Keratinocyte (primary cell): ENCODE data around the gene AFDN. TPM values are rescaled to one million over a fixed set of nuclear protein-coding genes. Genes with fewer than 3 reads are reported as not detected.

ENCODE experiments used
- DNase-seq: peaks from one replicate; pipeline ENCODE4 v3.0.0-alpha.2; 2011; ENCODE audit warnings: low read depth, missing footprints, low spot score
- FAIRE-seq: peaks from 2 replicates; lab custom pipeline; 2011; peaks lifted over from hg19 to GRCh38; lab: Jason Lieb, UNC
- H2AFZ ChIP-seq: 2 replicates; pipeline ENCODE4 v1.6.0; 2012; ENCODE audit warnings: low read length, control low read depth, inconsistent platforms; ENCODE audit not compliant: control insufficient read depth
- H3K27ac ChIP-seq: 2 replicates; pipeline ENCODE4 v1.5.1; 2011; ENCODE audit warnings: low read length; ENCODE audit not compliant: control insufficient read depth, insufficient read depth
- H3K27me3 ChIP-seq: 3 replicates; pipeline ENCODE4 v1.6.0; 2011; ENCODE audit warnings: low read length; ENCODE audit not compliant: control insufficient read depth, insufficient read depth; ENCODE audit errors: extremely low read depth
- H3K36me3 ChIP-seq, 2 experiments: 2 replicates in 1 of 2; 3 replicates in 1 of 2; pipeline ENCODE4 v1.5.1; 2011; ENCODE audit warnings: low read length in 2 of 2, mild to moderate bottlenecking in 1 of 2; ENCODE audit not compliant: control insufficient read depth in 2 of 2, insufficient read depth in 2 of 2; ENCODE audit errors: extremely low read depth in 1 of 2
- H3K4me1 ChIP-seq: 3 replicates; pipeline ENCODE4 v1.5.1; 2011; ENCODE audit warnings: low read length; ENCODE audit not compliant: control insufficient read depth, insufficient read depth; ENCODE audit errors: extremely low read depth
- H3K4me2 ChIP-seq: 3 replicates; pipeline ENCODE4 v1.6.0; 2011; ENCODE audit warnings: low read depth, low read length; ENCODE audit not compliant: control insufficient read depth, insufficient read depth; ENCODE audit errors: extremely low read depth
- H3K4me3 ChIP-seq, 3 experiments: fragments of 200-600 bp in 1 of 3; sonication (generic) in 1 of 3; 2 replicates in 2 of 3; 3 replicates in 1 of 3; pipeline ENCODE4 v1.5.1; 2011 to 2016; ENCODE audit warnings: low read length in 3 of 3, mild to moderate bottlenecking in 3 of 3, control low read depth in 2 of 3, inconsistent platforms in 1 of 3, low read depth in 1 of 3, mixed read lengths in 1 of 3, mixed run types in 1 of 3, moderate library complexity in 1 of 3; ENCODE audit not compliant: control insufficient read depth in 2 of 3, insufficient read depth in 2 of 3; ENCODE audit errors: extremely low read depth in 1 of 3
- H3K79me2 ChIP-seq: 2 replicates; pipeline ENCODE4 v1.6.0; 2012; ENCODE audit warnings: low read length; ENCODE audit not compliant: control insufficient read depth, insufficient read depth
- H3K9ac ChIP-seq: 3 replicates; pipeline ENCODE4 v1.6.0; 2011; ENCODE audit warnings: low read length; ENCODE audit not compliant: control insufficient read depth, insufficient read depth; ENCODE audit errors: extremely low read depth
- H3K9me1 ChIP-seq: 3 replicates; pipeline ENCODE4 v1.6.0; 2011; ENCODE audit warnings: low read length; ENCODE audit not compliant: control insufficient read depth, insufficient read depth; ENCODE audit errors: extremely low read depth
- H3K9me3 ChIP-seq: 2 replicates; pipeline ENCODE4 v1.5.1; 2012; ENCODE audit warnings: low read depth, low read length; ENCODE audit not compliant: control insufficient read depth
- H4K20me1 ChIP-seq: 3 replicates; pipeline ENCODE4 v1.6.0; 2011; ENCODE audit warnings: low read length; ENCODE audit not compliant: control insufficient read depth, insufficient read depth; ENCODE audit errors: extremely low read depth
- CTCF ChIP-seq, 3 experiments: IDR thresholded peaks in 1 of 3; conservative IDR thresholded peaks in 1 of 3; optimal IDR thresholded peaks in 1 of 3; 2 replicates in 2 of 3; 3 replicates in 1 of 3; pipeline versions ENCODE3 to v1.5.1; 2011; ENCODE audit warnings: low read length in 3 of 3, mild to moderate bottlenecking in 3 of 3, moderate library complexity in 2 of 3, control low read depth in 1 of 3, inconsistent platforms in 1 of 3; ENCODE audit not compliant: insufficient read depth in 2 of 3; ENCODE audit errors: extremely low read depth in 1 of 3
- EZH2 ChIP-seq: IDR thresholded peaks from one replicate; pipeline ENCODE4 v1.6.1; 2012; ENCODE audit warnings: inconsistent platforms, mild to moderate bottlenecking, low read length, moderate library complexity
- dilution Hi-C: fragments of 300-500 bp; cut with MboI; formaldehyde crosslinking; loops from one replicate; pipeline ENCODE4 v1.7.0; 2020; ENCODE audit warnings: low sequenced_read_pairs; ENCODE audit not compliant: extremely low pct_ligation_motif_present
- polyA plus RNA-seq, 5 experiments: library from polyadenylated mRNA; depleted of rRNA in 3 of 5; stranded (reverse) in 3 of 5; stranded (forward) in 1 of 5; unstranded in 1 of 5; fragments of >200 nt; gene quantifications; 1 replicate in 1 of 5; 2 replicates in 3 of 5; 3 replicates in 1 of 5; pipeline versions ENCODE4 v1.2.1 to v1.2.3, GENCODE V29; 2011 to 2012; ENCODE audit warnings: missing spikeins in 2 of 5, low read depth in 1 of 5, low replicate concordance in 1 of 5

Gene AFDN
- polyA plus RNA-seq, 1 donor (not counting 4 experiments of a cell fraction or from before 2014, with no cell fraction given) = 46.5 TPM

DNA sequence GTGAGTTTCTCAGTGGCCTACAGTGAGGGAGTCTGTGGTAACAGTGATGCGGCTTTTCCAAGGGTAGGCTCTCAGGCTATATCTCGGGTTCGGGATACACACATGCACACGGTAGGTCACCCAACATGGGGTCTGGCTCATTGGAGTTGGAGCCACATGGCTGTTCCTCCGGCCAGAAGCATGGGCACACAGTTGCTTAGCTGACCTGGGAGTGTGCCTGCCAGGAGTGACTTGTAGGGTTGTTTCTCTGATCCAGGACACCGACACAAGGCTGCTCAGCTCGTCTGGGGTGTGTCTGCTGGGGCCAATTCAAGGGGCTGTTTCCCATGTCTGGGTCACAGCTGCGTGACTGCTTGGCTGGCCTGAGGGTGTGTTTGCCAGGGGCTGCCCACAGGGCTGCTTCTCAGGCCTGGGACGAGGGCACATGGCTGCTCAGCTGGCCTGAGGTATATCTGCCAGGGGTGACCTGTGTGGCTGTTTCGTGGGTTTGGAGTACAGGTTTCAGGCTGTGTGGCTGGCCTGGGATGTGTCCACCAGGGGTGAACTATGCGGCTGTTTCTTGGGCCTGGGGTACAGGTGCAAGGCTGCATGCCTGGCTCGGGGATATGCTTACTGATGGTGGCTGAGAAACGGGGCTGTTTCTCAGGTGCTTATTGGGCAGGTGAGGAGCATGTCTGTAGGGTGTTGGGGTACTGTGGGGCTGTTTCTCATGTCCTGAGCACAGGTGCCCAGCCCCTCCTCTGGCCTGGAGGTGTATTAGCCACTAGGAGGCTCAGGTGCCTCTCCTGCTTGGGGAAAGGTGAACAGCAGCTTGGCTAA lies 185.9 kb downstream of the AFDN start:
- no peaks in the 10 kb centered on the region for H3K9me1 ChIP-seq
- H4K20me1 ChIP-seq = no peaks in the 10 kb centered on the region
- FAIRE-seq = no peak
- no peak overlapping the region for H3K4me2 ChIP-seq
- no peaks in the 10 kb centered on the region for H3K79me2 ChIP-seq
- H3K36me3 ChIP-seq = no peaks in the 10 kb centered on the region
- H3K9me3 ChIP-seq = peaks cover 22% of the 10 kb centered on the region
- no peak for DNase-seq
- dilution Hi-C loops = no loop called here
- peaks cover 12% of the 10 kb centered on the region for H3K4me1 ChIP-seq
- H3K4me3 ChIP-seq = no peak overlapping the region
- TF ChIP-seq EZH2 (no peak), CTCF (optimal IDR thresholded peaks at IDR 0.05 in 1 of 3, IDR thresholded peaks at IDR 0.05 in 1 of 3, conservative IDR thresholded peaks at IDR 0.05 in 1 of 3; ENCODE audit: extremely low read depth in 1 of 3, insufficient read depth in 2 of 3, low read length in 3 of 3) (no peak)
- no peak overlapping the region for H3K9ac ChIP-seq
- no peak overlapping the region for H3K27ac ChIP-seq
- H2AFZ ChIP-seq = no peak overlapping the region
- H3K27me3 ChIP-seq = peaks cover 40% of the 10 kb centered on the region

DNA sequence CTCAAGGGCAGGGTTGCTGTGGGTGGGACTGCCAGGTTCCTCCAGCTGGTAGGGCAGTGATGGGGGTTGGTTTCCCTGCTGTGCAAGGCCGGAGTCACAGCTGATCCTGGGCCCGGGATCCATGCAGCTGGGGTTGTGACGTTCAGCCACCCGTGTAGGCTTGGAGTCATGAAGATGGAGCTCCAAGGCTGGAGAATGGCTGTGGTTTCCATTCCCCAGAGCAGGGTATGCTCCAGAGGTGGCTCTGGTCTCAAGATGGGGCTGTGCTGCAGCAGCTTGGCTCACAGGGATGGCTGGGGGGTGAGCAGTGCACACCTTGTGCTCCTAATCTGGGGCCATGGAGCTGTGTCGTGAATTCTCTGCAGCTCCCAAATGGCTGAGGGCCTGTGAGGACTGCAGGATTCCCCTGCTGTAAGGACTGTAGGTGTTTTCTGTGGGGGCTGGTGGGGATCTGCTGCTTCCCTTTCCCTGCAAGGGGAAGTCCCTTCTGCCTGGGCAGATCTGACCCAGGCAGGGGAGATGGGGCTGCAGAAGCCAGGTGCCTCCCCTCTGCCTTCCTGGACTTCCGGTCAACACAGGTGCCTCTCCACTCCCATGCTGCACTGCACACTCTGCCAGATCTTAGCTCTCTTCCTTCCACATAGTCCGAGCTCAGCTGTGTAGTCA lies 186.7 kb downstream of the AFDN start:
- Histone ChIP-seq H3K4me1 (peaks cover 8% of the 10 kb centered on the region), H3K9me3 (peaks cover 22% of the 10 kb centered on the region), H3K9ac (no peak overlapping the region), H4K20me1 (no peaks in the 10 kb centered on the region), H3K27me3 (peaks cover 42% of the 10 kb centered on the region), H3K36me3 (no peaks in the 10 kb centered on the region), H3K4me2 (no peak overlapping the region), H3K4me3 (no peak overlapping the region), H2AFZ (no peak overlapping the region), H3K9me1 (no peaks in the 10 kb centered on the region), H3K27ac (no peak overlapping the region), H3K79me2 (no peaks in the 10 kb centered on the region)
- TF ChIP-seq EZH2 = no peak
- no peak for TF ChIP-seq CTCF (optimal IDR thresholded peaks at IDR 0.05 in 1 of 3, IDR thresholded peaks at IDR 0.05 in 1 of 3, conservative IDR thresholded peaks at IDR 0.05 in 1 of 3; ENCODE audit: extremely low read depth in 1 of 3, insufficient read depth in 2 of 3, low read length in 3 of 3)
- dilution Hi-C loops = no loop called here
- no peak for FAIRE-seq
- no peak for DNase-seq
